K562 (cell line): ENCODE data around the gene ALPP. TPM values are rescaled to one million over a fixed set of nuclear protein-coding genes. Genes with fewer than 3 reads are reported as not detected.
A peak's percentile ranks its signal among the peaks of the same experiment; 100 is the strongest.

Experiments used
- ATAC-seq: fragments of 200-7000 bp; cut with Tn5 transposase; 3 replicates; pipeline ENCODE4 v1.9.1; 2020; ENCODE audit warnings: moderate library complexity
- BruUV-seq: library from RNA; stranded (reverse); fragments of 400-500 nt; replicated peaks from 2 replicates; lab custom pipeline; 2021; lab: Mats Ljungman, UMichigan
- CTCF ChIA-PET: fragments of 300-600 bp; formaldehyde crosslinking; extraction: SDS; loops from one replicate; lab custom pipeline; 2021; ENCODE audit warnings: low intra/inter-chr PET ratio; lab: Yijun Ruan, JAX
- POLR2A ChIA-PET: fragments of 300-600, 350-650 bp; sonication (Branson Sonifier 250); formaldehyde crosslinking; extraction: SDS; loops from one replicate; lab custom pipeline; 2021; ENCODE audit warnings: antibody characterized with exemption, inconsistent platforms; lab: Yijun Ruan, JAX
- DNase-seq, 4 experiments: peaks; one replicate each; pipeline versions ENCODE4 v3.0.0 to v3.0.0-alpha.2; 2011 to 2018; ENCODE audit warnings: low spot score in 3 of 4, mixed read lengths in 3 of 4; ENCODE audit errors: extremely low read depth in 1 of 4
- FAIRE-seq: peaks from 2 replicates; lab custom pipeline; 2011; peaks lifted over from hg19 to GRCh38; lab: Jason Lieb, UNC
- H2AFZ ChIP-seq: 2 replicates; pipeline ENCODE4 v1.6.0; 2011; ENCODE audit warnings: low read depth, low read length, control low read depth, inconsistent platforms
- H3K27ac ChIP-seq: fragments of 200-600 bp; 3 replicates; pipeline ENCODE4 v1.8.0; 2011; ENCODE audit warnings: low read depth, mild to moderate bottlenecking, control low read depth, inconsistent platforms, low read length, moderate library complexity, mixed read lengths; ENCODE audit errors: extremely low read depth
- H3K27me3 ChIP-seq, 2 experiments: fragments of 300-600 bp in 1 of 2; 2 replicates in 1 of 2; 3 replicates in 1 of 2; pipeline versions ENCODE4 v1.6.0 to v1.8.0; 2011; ENCODE audit warnings: inconsistent platforms in 2 of 2, low read length in 2 of 2, mild to moderate bottlenecking in 1 of 2, mixed read lengths in 1 of 2, moderate library complexity in 1 of 2; ENCODE audit not compliant: control insufficient read depth in 2 of 2, insufficient read depth in 2 of 2
- H3K36me3 ChIP-seq: fragments of 300-600 bp; 3 replicates; pipeline ENCODE4 v1.8.0; 2011; ENCODE audit warnings: mild to moderate bottlenecking, low read length, inconsistent platforms; ENCODE audit not compliant: control insufficient read depth, insufficient read depth
- H3K4me1 ChIP-seq, 2 experiments: fragments of 200-600 bp in 1 of 2; replicated peaks in 1 of 2; 2 replicates in 1 of 2; 3 replicates in 1 of 2; pipeline versions ENCODE4 v1.5.1 to v1.8.0; 2011; ENCODE audit warnings: inconsistent platforms in 2 of 2, low read length in 2 of 2, mild to moderate bottlenecking in 1 of 2, mixed read lengths in 1 of 2, moderate library complexity in 1 of 2; ENCODE audit not compliant: control insufficient read depth in 2 of 2, insufficient read depth in 2 of 2
- H3K4me2 ChIP-seq: 2 replicates; pipeline ENCODE4 v1.6.1; 2011; ENCODE audit warnings: low read length, control low read depth, inconsistent platforms, mixed read lengths; ENCODE audit not compliant: insufficient read depth
- H3K4me3 ChIP-seq: fragments of 200-600 bp; sonication (generic), shearing (Covaris generic); 2 replicates; pipeline ENCODE4 v1.5.1; 2016; ENCODE audit warnings: control low read depth, inconsistent platforms
- H3K79me2 ChIP-seq: fragments of 200-600 bp; 3 replicates; pipeline ENCODE4 v1.8.0; 2011; ENCODE audit warnings: low read length, inconsistent platforms; ENCODE audit not compliant: control insufficient read depth, insufficient read depth
- H3K9ac ChIP-seq, 2 experiments: 2 replicates each; pipeline versions ENCODE4 v1.6.0 to v1.6.1; 2011; ENCODE audit warnings: low read depth in 2 of 2, low read length in 2 of 2, control low read depth in 1 of 2, inconsistent platforms in 1 of 2, mild to moderate bottlenecking in 1 of 2, mixed read lengths in 1 of 2; ENCODE audit not compliant: insufficient read depth in 1 of 2
- H3K9me1 ChIP-seq: one replicate; pipeline ENCODE4 v1.6.0; 2011; ENCODE audit warnings: inconsistent platforms, mild to moderate bottlenecking, low read length, moderate library complexity; ENCODE audit not compliant: control insufficient read depth, insufficient read depth
- H3K9me3 ChIP-seq: replicated peaks from 2 replicates; pipeline ENCODE4 v1.5.1; 2011; ENCODE audit warnings: low read depth, low read length, inconsistent platforms; ENCODE audit not compliant: control insufficient read depth, insufficient read depth
- H4K20me1 ChIP-seq: replicated peaks from 2 replicates; pipeline ENCODE4 v1.6.1; 2011; ENCODE audit warnings: low read length, inconsistent platforms, mixed read lengths; ENCODE audit not compliant: control insufficient read depth, insufficient read depth
- NR2C1 ChIP-seq, 2 experiments: fragments of 450-650 bp; IDR thresholded peaks; 2 replicates each; pipeline ENCODE4 v1.6.1; 2017; ENCODE audit warnings: mild to moderate bottlenecking in 2 of 2, antibody characterized with exemption in 1 of 2, inconsistent platforms in 1 of 2, missing compliant biosample characterization in 1 of 2, missing genetic modification characterization in 1 of 2
- NR2C2 ChIP-seq, 2 experiments: fragments of 200-800 bp in 1 of 2; sonication (Bioruptor generic) in 1 of 2; sonication (generic) in 1 of 2; formaldehyde crosslinking in 1 of 2; IDR thresholded peaks; 2 replicates each; pipeline versions ENCODE4 v1.6.1 to v1.8.0; 2016 to 2022; ENCODE audit warnings: mild to moderate bottlenecking in 1 of 2, missing compliant biosample characterization in 1 of 2, missing genetic modification characterization in 1 of 2, missing genetic modification reagents in 1 of 2
- ZBTB11 ChIP-seq, 3 experiments: fragments of 200-800 bp in 1 of 3; fragments of 250-450 bp in 1 of 3; fragments of 450-650 bp in 1 of 3; sonication (Bioruptor Pico) in 1 of 3; sonication (Bioruptor generic) in 1 of 3; formaldehyde crosslinking in 1 of 3; IDR thresholded peaks; 2 replicates each; pipeline versions ENCODE4 v1.6.1 to v1.8.0; 2016 to 2022; ENCODE audit warnings: mild to moderate bottlenecking in 2 of 3, missing genetic modification characterization in 2 of 3, missing compliant biosample characterization in 1 of 3, moderate library complexity in 1 of 3
- WGBS: fragments of 100-300 bp; shearing (Covaris generic); methylation state at CpG from one replicate; pipeline ENCODE4 v1.1.6; 2016; ENCODE audit warnings: low coverage, mixed read lengths; ENCODE audit not compliant: insufficient coverage; ENCODE audit errors: missing lambda C conversion rate; 5-methylcytosine and 5-hydroxymethylcytosine counted together
- in situ Hi-C: fragments of 300-500 bp; cut with MboI; formaldehyde crosslinking; loops from 4 replicates; pipeline ENCODE4 v1.15.0; 2018; ENCODE audit warnings: inconsistent platforms, mixed read lengths
- intact Hi-C: fragments of 100-400 bp; cut with micrococcal nuclease; formaldehyde crosslinking; loops from 2 replicates; pipeline ENCODE4 v1.14.2; 2022
- polyA plus RNA-seq, 8 experiments: library from polyadenylated mRNA; depleted of rRNA in 4 of 8; stranded (reverse) in 5 of 8; unstranded in 3 of 8; fragments of >200 nt; fragmentation: Nextera tagmentation in 2 of 8; fragmentation: Illumina TruSeq in 1 of 8; extraction: Ambion mirVana in 2 of 8; extraction: Trizol in 1 of 8; gene quantifications; 2 replicates each; pipeline versions ENCODE4 v1.2.1 to v1.2.3, GENCODE V29; 2011 to 2014; ENCODE audit warnings: inconsistent platforms in 1 of 8, missing spikeins in 1 of 8
- total RNA-seq, 7 experiments: library from RNA; depleted of rRNA in 6 of 7; stranded (reverse); fragments of >200 nt in 6 of 7; fragmentation: Illumina TruSeq in 2 of 7; extraction: Trizol in 2 of 7; gene quantifications; 2 replicates each; pipeline versions ENCODE4 v1.2.1 to v1.2.3, GENCODE V29; 2011 to 2021; ENCODE audit warnings: low replicate concordance in 1 of 7

Gene ALPP
- total and polyA plus RNA-seq, 9 of the 15 experiments (the other 6 are each of a cell fraction or from before 2014, with no cell fraction given): 0.03 TPM; not detected in 8

DNA sequence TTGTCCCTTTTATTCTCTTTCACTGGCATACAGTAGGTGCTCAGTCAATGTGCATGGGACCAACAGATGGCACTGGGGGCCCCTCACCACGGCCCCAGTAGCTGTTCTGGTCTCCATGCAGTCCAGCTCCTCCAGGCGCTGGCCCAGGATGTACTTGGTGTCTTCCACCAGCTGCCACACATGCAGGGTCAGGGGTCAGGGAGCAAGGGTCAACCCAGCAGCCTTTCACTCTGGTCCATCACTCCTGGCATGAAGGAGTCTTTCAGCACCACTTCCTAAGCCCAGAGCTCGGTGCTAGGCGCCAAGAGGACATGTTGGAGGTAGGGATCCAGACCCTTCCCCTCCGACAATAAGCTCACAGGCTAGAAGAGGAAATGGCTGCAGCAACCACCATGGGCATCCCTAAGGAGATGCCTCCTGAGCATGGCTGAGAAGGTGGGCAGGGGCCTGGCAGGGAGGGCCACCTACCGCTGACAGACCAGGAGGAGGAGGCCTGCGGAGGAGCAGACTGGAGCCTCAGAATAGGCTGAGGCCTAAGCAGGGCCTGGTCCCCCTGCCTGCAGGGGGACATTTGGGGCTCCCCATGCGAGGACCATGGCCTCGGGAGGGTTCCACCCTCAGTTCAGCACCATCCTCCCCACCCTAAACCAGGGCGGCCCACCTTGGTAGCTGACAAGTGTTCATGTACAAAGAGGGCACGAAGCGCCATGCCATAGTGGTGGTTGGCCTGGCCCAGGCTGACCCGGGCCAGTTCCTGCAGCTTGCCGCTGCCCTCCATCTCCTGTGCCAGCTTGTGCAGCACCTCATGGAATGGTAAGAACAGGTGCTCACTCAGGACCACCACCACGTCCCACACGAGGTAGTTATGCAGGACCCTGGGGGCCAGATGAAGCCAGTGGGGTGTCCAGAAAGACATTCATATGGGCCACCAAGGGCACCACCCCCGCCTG is 38.2 kb downstream of the ALPP start:
- Histone ChIP-seq H3K9ac (no peak overlapping the region; a peak in 1 of 4 replicates), H3K4me1 (peaks cover 0 to 9% of the 10 kb centered on the region in 2 experiments; a peak in 2 of 5 replicates), H3K4me3 (no peak overlapping the region), H3K79me2 (no peaks in the 10 kb centered on the region), H4K20me1 (no peaks in the 10 kb centered on the region), H3K27ac (no peak overlapping the region), H3K36me3 (no peaks in the 10 kb centered on the region), H2AFZ (no peak overlapping the region), H3K27me3 (peaks cover 0 to 32% of the 10 kb centered on the region in 2 experiments; a peak in 3 of 5 replicates), H3K9me1 (no peaks in the 10 kb centered on the region)
- CTCF ChIA-PET: no interaction called here
- in situ Hi-C loops: no loop called here
- DNase-seq: no peak
- BruUV-seq: no TSS peak
- intact Hi-C loops: no loop called here
- WGBS: 16% methylated on average over 13 of the region's 17 CpGs
- ATAC-seq: no peak
- POLR2A ChIA-PET: interaction anchor here (0.6 kb wide), 2 partner anchors 75 to 76 kb away, joined by 3 read pairs; no protein-coding TSS in a partner anchor
- TF ChIP-seq NR2C2 (CRISPR knock-in tag; IDR thresholded peaks at IDR 0.05): peak; percentile 73
- TF ChIP-seq NR2C2 (tag; IDR thresholded peaks at IDR 0.05): peak; percentile 70
- no peak for TF ChIP-seq ZBTB11 (CRISPR knock-in tag; IDR thresholded peaks at IDR 0.05)
- TF ChIP-seq NR2C1 (IDR thresholded peaks at IDR 0.05): peak; percentile 80
- peak; percentile 87 for TF ChIP-seq NR2C1 (tag; IDR thresholded peaks at IDR 0.05)
- TF ChIP-seq, all 486 proteins: peak for 2
- no peaks in the 10 kb centered on the region for H3K9me3 ChIP-seq
- no peak for FAIRE-seq
- no peak overlapping the region for H3K4me2 ChIP-seq
